ENCODE results near the gene SPATA18. TPM values are rescaled to one million over a fixed set of nuclear protein-coding genes. Genes with fewer than 3 reads are reported as not detected.

The SPATA18 gene
- total RNA-seq, 1 donor from 2014 or later = 13.4 TPM

DNA sequence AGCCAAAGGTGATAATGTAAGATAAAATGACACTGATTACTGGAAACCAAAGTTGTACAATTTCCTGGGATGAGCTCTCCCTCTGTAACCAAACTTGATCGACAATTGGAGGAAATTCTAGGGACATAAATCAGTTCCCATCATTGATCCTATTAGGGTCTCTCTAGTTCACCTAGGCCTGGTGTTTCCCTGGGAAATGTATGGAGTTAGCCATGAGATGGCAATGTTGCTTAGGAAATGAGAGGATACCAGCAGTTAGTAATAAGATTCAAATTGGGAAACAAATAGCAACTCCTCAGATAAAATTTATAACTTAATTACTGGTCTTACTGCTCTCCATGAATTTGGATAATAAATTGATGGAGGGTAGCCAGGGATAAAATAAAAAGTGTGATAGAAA is 52.2 kb downstream of the SPATA18 start:
- Mint-ChIP-seq H3K36me3 (ENCODE audit: unreplicated experiment) (no peaks in the 10 kb centered on the region), H3K9me3 (ENCODE audit: unreplicated experiment) (no peaks in the 10 kb centered on the region)

DNA sequence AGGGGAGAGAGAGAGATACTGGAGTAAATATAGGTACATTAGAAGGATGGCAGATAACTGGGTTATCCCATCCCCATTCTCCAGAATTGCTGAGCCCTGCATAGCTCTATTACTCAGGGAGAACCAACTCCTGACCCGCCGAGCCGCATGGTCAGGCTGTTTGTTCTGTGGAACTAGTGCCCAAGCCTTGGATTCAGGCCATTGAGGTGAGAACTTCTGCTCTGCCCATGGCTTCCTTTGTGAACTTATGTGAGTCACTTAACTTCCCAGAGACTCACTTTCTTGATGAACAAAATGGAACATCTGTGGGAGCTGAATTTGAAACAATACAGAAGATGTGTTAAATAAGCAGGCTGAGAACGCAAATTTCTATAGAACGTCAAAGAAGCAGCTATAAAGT is 54.2 kb downstream of the SPATA18 start:
- TF ChIP-seq, protein P1, sequence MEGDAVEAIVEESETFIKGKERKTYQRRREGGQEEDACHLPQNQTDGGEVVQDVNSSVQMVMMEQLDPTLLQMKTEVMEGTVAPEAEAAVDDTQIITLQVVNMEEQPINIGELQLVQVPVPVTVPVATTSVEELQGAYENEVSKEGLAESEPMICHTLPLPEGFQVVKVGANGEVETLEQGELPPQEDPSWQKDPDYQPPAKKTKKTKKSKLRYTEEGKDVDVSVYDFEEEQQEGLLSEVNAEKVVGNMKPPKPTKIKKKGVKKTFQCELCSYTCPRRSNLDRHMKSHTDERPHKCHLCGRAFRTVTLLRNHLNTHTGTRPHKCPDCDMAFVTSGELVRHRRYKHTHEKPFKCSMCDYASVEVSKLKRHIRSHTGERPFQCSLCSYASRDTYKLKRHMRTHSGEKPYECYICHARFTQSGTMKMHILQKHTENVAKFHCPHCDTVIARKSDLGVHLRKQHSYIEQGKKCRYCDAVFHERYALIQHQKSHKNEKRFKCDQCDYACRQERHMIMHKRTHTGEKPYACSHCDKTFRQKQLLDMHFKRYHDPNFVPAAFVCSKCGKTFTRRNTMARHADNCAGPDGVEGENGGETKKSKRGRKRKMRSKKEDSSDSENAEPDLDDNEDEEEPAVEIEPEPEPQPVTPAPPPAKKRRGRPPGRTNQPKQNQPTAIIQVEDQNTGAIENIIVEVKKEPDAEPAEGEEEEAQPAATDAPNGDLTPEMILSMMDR (IDR thresholded peaks at IDR 0.05) = no peak
- DNase-seq (ENCODE audit: extremely low spot score, unreplicated experiment) = no peak
- H3K36me3 Mint-ChIP-seq (ENCODE audit: unreplicated experiment) = no peaks in the 10 kb centered on the region
- H3K4me1 Mint-ChIP-seq (ENCODE audit: unreplicated experiment) = peaks cover 3% of the 10 kb centered on the region
- H3K27ac Mint-ChIP-seq (ENCODE audit: unreplicated experiment) = no peak overlapping the region
- no peak overlapping the region for H3K4me3 Mint-ChIP-seq (ENCODE audit: unreplicated experiment)
- H3K9me3 Mint-ChIP-seq (ENCODE audit: unreplicated experiment) = no peaks in the 10 kb centered on the region
- H3K27me3 Mint-ChIP-seq (ENCODE audit: unreplicated experiment) = peaks cover 5% of the 10 kb centered on the region

More for the DNA sequence above, 52.2 kb downstream of the SPATA18 start:
- DNase-seq (ENCODE audit: extremely low spot score, unreplicated experiment) = no peak
- H3K4me3 Mint-ChIP-seq (ENCODE audit: unreplicated experiment) = no peak overlapping the region
- TF ChIP-seq, protein P1 (IDR thresholded peaks at IDR 0.05) = peak; percentile 52
- H3K27me3 Mint-ChIP-seq (ENCODE audit: unreplicated experiment) = peaks cover 5% of the 10 kb centered on the region
- H3K27ac Mint-ChIP-seq (ENCODE audit: unreplicated experiment) = no peak overlapping the region
- H3K4me1 Mint-ChIP-seq (ENCODE audit: unreplicated experiment) = peaks cover 3% of the 10 kb centered on the region

DNA sequence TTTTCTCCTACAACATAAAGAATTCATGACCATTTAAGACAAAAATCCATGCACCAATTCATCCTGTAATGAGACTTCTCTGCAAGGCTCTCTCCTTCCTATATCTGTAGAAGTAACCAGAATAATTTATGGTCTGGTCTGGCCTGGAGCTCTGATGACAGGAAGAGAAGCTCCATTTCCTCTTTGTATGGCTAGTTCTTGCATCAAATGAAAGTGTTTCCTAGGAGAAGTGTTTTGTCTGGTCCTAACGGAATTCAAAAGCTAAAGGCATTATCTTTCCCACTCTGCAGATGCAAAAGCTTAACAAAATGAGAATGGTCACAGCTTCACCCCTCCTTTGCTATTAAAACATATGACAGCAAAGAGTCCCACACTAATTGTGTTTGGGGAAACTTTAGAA is 55.1 kb downstream of the SPATA18 start:
- Mint-ChIP-seq H3K27ac (ENCODE audit: unreplicated experiment) (no peak overlapping the region), H3K9me3 (ENCODE audit: unreplicated experiment) (no peaks in the 10 kb centered on the region), H3K27me3 (ENCODE audit: unreplicated experiment) (peaks cover 5% of the 10 kb centered on the region), H3K4me1 (ENCODE audit: unreplicated experiment) (peaks cover 3% of the 10 kb centered on the region), H3K4me3 (ENCODE audit: unreplicated experiment) (no peak overlapping the region), H3K36me3 (ENCODE audit: unreplicated experiment) (no peaks in the 10 kb centered on the region)
- TF ChIP-seq, protein P1 (IDR thresholded peaks at IDR 0.05) = no peak
- DNase-seq (ENCODE audit: extremely low spot score, unreplicated experiment) = no peak

DNA sequence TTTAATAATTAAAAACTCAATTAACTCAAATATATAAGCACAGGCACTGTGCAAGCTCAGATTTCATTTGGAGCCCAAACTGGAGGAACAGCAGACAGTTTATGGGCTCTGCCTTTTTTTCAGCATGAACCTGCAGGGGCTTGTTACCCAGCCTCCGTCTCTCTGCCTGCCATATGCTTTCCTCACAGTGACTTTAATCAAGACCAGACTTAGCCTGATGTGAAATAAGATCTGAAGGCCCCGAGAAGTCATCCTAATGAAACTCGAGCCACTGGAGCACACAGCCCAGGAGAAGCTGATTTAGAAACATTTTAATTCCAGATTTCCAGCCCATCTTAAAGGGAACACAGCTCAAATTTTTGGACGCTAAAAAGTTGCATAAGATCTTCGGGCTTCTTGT is 55.6 kb downstream of the SPATA18 start:
- no peaks in the 10 kb centered on the region for H3K36me3 Mint-ChIP-seq (ENCODE audit: unreplicated experiment)
- no peak overlapping the region for H3K27ac Mint-ChIP-seq (ENCODE audit: unreplicated experiment)
- H3K4me3 Mint-ChIP-seq (ENCODE audit: unreplicated experiment) = no peak overlapping the region
- TF ChIP-seq, protein P1 (IDR thresholded peaks at IDR 0.05) = no peak
- H3K27me3 Mint-ChIP-seq (ENCODE audit: unreplicated experiment) = peaks cover 5% of the 10 kb centered on the region
- no peaks in the 10 kb centered on the region for H3K9me3 Mint-ChIP-seq (ENCODE audit: unreplicated experiment)
- no peak for DNase-seq (ENCODE audit: extremely low spot score, unreplicated experiment)
- H3K4me1 Mint-ChIP-seq (ENCODE audit: unreplicated experiment) = peaks cover 3% of the 10 kb centered on the region

DNA sequence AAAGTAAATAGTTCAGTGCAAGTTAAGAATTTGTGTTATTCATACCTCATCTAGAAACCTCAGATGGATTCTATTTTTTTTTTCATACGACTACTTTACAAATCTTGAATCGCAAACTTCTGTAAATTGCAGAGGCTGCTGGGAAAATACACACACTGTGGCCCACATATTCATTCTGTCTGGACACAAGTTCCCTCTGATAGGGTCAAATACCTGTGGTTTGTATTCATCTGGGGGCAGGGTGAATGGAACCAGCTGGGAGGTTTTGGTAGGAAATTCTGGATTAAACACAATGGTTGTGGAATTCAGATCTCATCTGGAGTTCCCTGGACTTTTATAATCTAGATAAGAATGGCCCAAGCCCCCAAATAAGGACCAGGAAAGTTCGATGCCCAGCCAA is 56.2 kb downstream of the SPATA18 start:
- Mint-ChIP-seq H3K36me3 (ENCODE audit: unreplicated experiment) (no peaks in the 10 kb centered on the region), H3K27ac (ENCODE audit: unreplicated experiment) (no peak overlapping the region), H3K4me1 (ENCODE audit: unreplicated experiment) (peaks cover 9% of the 10 kb centered on the region), H3K9me3 (ENCODE audit: unreplicated experiment) (no peaks in the 10 kb centered on the region), H3K4me3 (ENCODE audit: unreplicated experiment) (no peak overlapping the region), H3K27me3 (ENCODE audit: unreplicated experiment) (peaks cover 5% of the 10 kb centered on the region)
- DNase-seq (ENCODE audit: extremely low spot score, unreplicated experiment) = no peak
- TF ChIP-seq, protein P1 (IDR thresholded peaks at IDR 0.05) = no peak

Data from osteocyte (in vitro differentiated cells).